CD8-positive, alpha-beta memory T cell (primary cell): Measurements from ENCODE around the gene METTL22. TPM values are rescaled to one million over a fixed set of nuclear protein-coding genes. Genes with fewer than 3 reads are reported as not detected.

Experiments
- CTCF ChIA-PET: fragments of 350-600 bp; sonication (Branson Sonifier 250); formaldehyde crosslinking; loops from one replicate; lab custom pipeline; 2021; ENCODE audit warnings: antibody characterized with exemption; lab: Charles Lee
- POLR2A ChIA-PET: fragments of 350-600 bp; sonication (Branson Sonifier 250); formaldehyde crosslinking; loops from one replicate; lab custom pipeline; 2021; ENCODE audit warnings: antibody characterized with exemption; lab: Charles Lee
- DNase-seq, 5 donors: peaks; one replicate each; pipeline versions ENCODE4 v3.0.0 to v3.0.0-alpha.2; 2020 to 2022; ENCODE audit warnings: mixed read lengths in 1 of 5
- H3K27ac ChIP-seq: one replicate; pipeline ENCODE4 v1.7.0; 2013; ENCODE audit warnings: low read depth, mild to moderate bottlenecking, low read length, moderate library complexity
- H3K27me3 ChIP-seq: 2 replicates; pipeline ENCODE4 v1.7.0; 2013; ENCODE audit warnings: low read length, mild to moderate bottlenecking; ENCODE audit not compliant: insufficient read depth, poor library complexity, severe bottlenecking
- H3K36me3 ChIP-seq: 2 replicates; pipeline ENCODE4 v1.7.0; 2013; ENCODE audit warnings: mild to moderate bottlenecking, low read length, moderate library complexity; ENCODE audit not compliant: insufficient read depth
- H3K4me1 ChIP-seq: 2 replicates; pipeline ENCODE4 v1.7.0; 2013; ENCODE audit warnings: mild to moderate bottlenecking, low read length, moderate library complexity; ENCODE audit not compliant: insufficient read depth
- H3K4me3 ChIP-seq: 2 replicates; pipeline ENCODE4 v1.7.0; 2013; ENCODE audit warnings: mild to moderate bottlenecking, low read length
- H3K9me3 ChIP-seq: 2 replicates; pipeline ENCODE4 v1.7.0; 2013; ENCODE audit warnings: mild to moderate bottlenecking, low read length
- H3K27ac Mint-ChIP-seq, 8 donors: one replicate each; pipeline ENCODE4 v1.8.0; 2020 to 2021; ENCODE audit warnings: mixed read lengths in 8 of 8, mild to moderate bottlenecking in 6 of 8, inconsistent platforms in 3 of 8, moderate library complexity in 3 of 8
- H3K27me3 Mint-ChIP-seq, 2 donors: one replicate each; pipeline ENCODE4 v1.8.0; 2020 to 2021; ENCODE audit warnings: mixed read lengths in 2 of 2, mild to moderate bottlenecking in 1 of 2, moderate library complexity in 1 of 2
- H3K36me3 Mint-ChIP-seq, 3 donors: one replicate each; pipeline ENCODE4 v1.8.0; 2020 to 2021; ENCODE audit warnings: mixed read lengths in 3 of 3, inconsistent platforms in 1 of 3, mild to moderate bottlenecking in 1 of 3
- H3K4me1 Mint-ChIP-seq, 3 donors: one replicate each; pipeline ENCODE4 v1.8.0; 2020 to 2021; ENCODE audit warnings: mixed read lengths in 3 of 3, inconsistent platforms in 1 of 3, mild to moderate bottlenecking in 1 of 3
- H3K4me3 Mint-ChIP-seq, 7 donors: one replicate each; pipeline ENCODE4 v1.8.0; 2020 to 2021; ENCODE audit warnings: mixed read lengths in 7 of 7, mild to moderate bottlenecking in 6 of 7, moderate library complexity in 4 of 7, inconsistent platforms in 2 of 7
- H3K9me3 Mint-ChIP-seq, 5 donors: one replicate each; pipeline ENCODE4 v1.8.0; 2020 to 2022; ENCODE audit warnings: mixed read lengths in 5 of 5, mild to moderate bottlenecking in 3 of 5, moderate library complexity in 2 of 5, inconsistent platforms in 1 of 5
- polyA plus RNA-seq: library from polyadenylated mRNA; unstranded; fragments of 300-500 nt; fragmentation: Illumina TruSeq; gene quantifications from one replicate; pipeline ENCODE4 v1.2.3, GENCODE V29; 2021
- total RNA-seq, 2 experiments: library from RNA; stranded (reverse); gene quantifications; one replicate each; pipeline ENCODE4 v1.2.3, GENCODE V29; 2021

METTL22 gene
- total and polyA plus RNA-seq, 3 experiments from 2014 or later = 10.8 to 24.1 (median 21.3) TPM

- peaks cover 15% of the 10 kb centered on the region for H3K4me1 ChIP-seq
- Mint-ChIP-seq H3K27ac (peak overlapping the region; percentile 66 to 98 (median 90)), H3K4me3 (peak overlapping the region; percentile 86 to 95 (median 92)), H3K4me1 (peaks cover 24 to 37% (median 31%) of the 10 kb centered on the region in 3 donors), H3K9me3 (peaks cover 0 to 8% (median 5%) of the 10 kb centered on the region in 5 donors), H3K27me3 (peaks cover 0 to 1% of the 10 kb centered on the region in 2 donors), H3K36me3 (peaks cover 8 to 10% (median 10%) of the 10 kb centered on the region in 3 donors)
- no peaks in the 10 kb centered on the region for H3K27me3 ChIP-seq
- peak; percentile 17 to 66 (median 38) for DNase-seq
- ChIA-PET POLR2A (interaction anchor here (1.2 kb wide), 1 partner anchor 12 kb away, joined by 3 read pairs; no protein-coding TSS in a partner anchor), CTCF (interaction anchor here (1.2 kb wide), 1 partner anchor 15 kb away, joined by 3 read pairs; no protein-coding TSS in a partner anchor)
- H3K4me3 ChIP-seq = peak overlapping the region; percentile 73
- H3K27ac ChIP-seq = no peak overlapping the region
- no peaks in the 10 kb centered on the region for H3K36me3 ChIP-seq
- no peaks in the 10 kb centered on the region for H3K9me3 ChIP-seq
Observed at GRCh38 chr16:8675183-8676159, 54.0 kb downstream of the METTL22 start.

- no peak overlapping the region for H3K4me3 ChIP-seq
- Mint-ChIP-seq H3K27ac (peak overlapping the region in 4 of 8 donors; percentile 71 to 86 (median 78)), H3K36me3 (peaks cover 8 to 10% (median 10%) of the 10 kb centered on the region in 3 donors), H3K27me3 (peaks cover 0 to 1% of the 10 kb centered on the region in 2 donors), H3K4me3 (peak overlapping the region; percentile 86 to 95 (median 92)), H3K9me3 (peaks cover 0 to 8% (median 5%) of the 10 kb centered on the region in 5 donors), H3K4me1 (peaks cover 26 to 40% (median 36%) of the 10 kb centered on the region in 3 donors)
- ChIA-PET POLR2A (no interaction called here), CTCF (interaction anchor here (1.2 kb wide), 1 partner anchor 15 kb away, joined by 3 read pairs; no protein-coding TSS in a partner anchor)
- no peaks in the 10 kb centered on the region for H3K27me3 ChIP-seq
- H3K36me3 ChIP-seq = no peaks in the 10 kb centered on the region
- no peaks in the 10 kb centered on the region for H3K9me3 ChIP-seq
- DNase-seq = no peak
- H3K27ac ChIP-seq = no peak overlapping the region
- peaks cover 15% of the 10 kb centered on the region for H3K4me1 ChIP-seq
Observed at GRCh38 chr16:8676160-8676547, 54.7 kb downstream of the METTL22 start.

- H3K4me1 ChIP-seq = peaks cover 15% of the 10 kb centered on the region
- no peak overlapping the region for H3K4me3 ChIP-seq
- Mint-ChIP-seq H3K27ac (peak overlapping the region in 2 of 8 donors; percentile 9 to 44), H3K27me3 (peaks cover 0 to 1% of the 10 kb centered on the region in 2 donors), H3K4me3 (peak overlapping the region in 2 of 7 donors; percentile 29 to 31), H3K4me1 (peaks cover 26 to 40% (median 36%) of the 10 kb centered on the region in 3 donors), H3K36me3 (peaks cover 8 to 10% (median 10%) of the 10 kb centered on the region in 3 donors), H3K9me3 (peaks cover 0 to 8% (median 5%) of the 10 kb centered on the region in 5 donors)
- H3K9me3 ChIP-seq = no peaks in the 10 kb centered on the region
- ChIA-PET CTCF (no interaction called here), POLR2A (no interaction called here)
- H3K27me3 ChIP-seq = no peaks in the 10 kb centered on the region
- no peaks in the 10 kb centered on the region for H3K36me3 ChIP-seq
- H3K27ac ChIP-seq = no peak overlapping the region
- DNase-seq = no peak
Observed at GRCh38 chr16:8676737-8677375, 55.4 kb downstream of the METTL22 start.

- POLR2A ChIA-PET = no interaction called here
- H3K36me3 Mint-ChIP-seq = peaks cover 10% of the 10 kb centered on the region in 3 donors
- peaks cover 15% of the 10 kb centered on the region for H3K4me1 ChIP-seq
- no peak for DNase-seq
- H3K4me3 ChIP-seq = no peak overlapping the region
- H3K27me3 Mint-ChIP-seq = peaks cover 0 to 1% of the 10 kb centered on the region in 2 donors
- no peaks in the 10 kb centered on the region for H3K9me3 ChIP-seq
- no peak overlapping the region for H3K27ac ChIP-seq
- CTCF ChIA-PET = no interaction called here
- H3K4me1 Mint-ChIP-seq = peaks cover 28 to 40% (median 36%) of the 10 kb centered on the region in 3 donors
- no peak overlapping the region for H3K27ac Mint-ChIP-seq
- no peak overlapping the region for H3K4me3 Mint-ChIP-seq
- peaks cover 0 to 8% (median 5%) of the 10 kb centered on the region in 5 donors for H3K9me3 Mint-ChIP-seq
- H3K36me3 ChIP-seq = no peaks in the 10 kb centered on the region
- no peaks in the 10 kb centered on the region for H3K27me3 ChIP-seq
Observed at GRCh38 chr16:8677481-8677880, 56.0 kb downstream of the METTL22 start.

- no peak overlapping the region for H3K4me3 Mint-ChIP-seq
- H3K27me3 Mint-ChIP-seq = peaks cover 0 to 1% of the 10 kb centered on the region in 2 donors
- Histone ChIP-seq H3K4me3 (no peak overlapping the region), H3K27me3 (no peaks in the 10 kb centered on the region), H3K27ac (no peak overlapping the region), H3K9me3 (no peaks in the 10 kb centered on the region), H3K4me1 (peaks cover 15% of the 10 kb centered on the region), H3K36me3 (no peaks in the 10 kb centered on the region)
- H3K9me3 Mint-ChIP-seq = peaks cover 0 to 8% (median 5%) of the 10 kb centered on the region in 5 donors
- no peak overlapping the region for H3K27ac Mint-ChIP-seq
- peaks cover 10% of the 10 kb centered on the region in 3 donors for H3K36me3 Mint-ChIP-seq
- CTCF ChIA-PET = no interaction called here
- no peak for DNase-seq
- POLR2A ChIA-PET = no interaction called here
- H3K4me1 Mint-ChIP-seq = peaks cover 28 to 39% (median 36%) of the 10 kb centered on the region in 3 donors
Observed at GRCh38 chr16:8678068-8678927, 56.8 kb downstream of the METTL22 start.

GRCh38 chr16:8679151-8679550 is 57.7 kb downstream of the METTL22 start:
- Histone ChIP-seq H3K4me1 (peaks cover 15% of the 10 kb centered on the region), H3K4me3 (no peak overlapping the region), H3K27me3 (no peaks in the 10 kb centered on the region), H3K9me3 (no peaks in the 10 kb centered on the region), H3K27ac (no peak overlapping the region), H3K36me3 (no peaks in the 10 kb centered on the region)
- CTCF ChIA-PET = no interaction called here
- no peak for DNase-seq
- Mint-ChIP-seq H3K27ac (no peak overlapping the region), H3K4me1 (peaks cover 24 to 32% (median 30%) of the 10 kb centered on the region in 3 donors), H3K27me3 (peaks cover 0 to 1% of the 10 kb centered on the region in 2 donors), H3K4me3 (no peak overlapping the region), H3K9me3 (peaks cover 0 to 8% (median 5%) of the 10 kb centered on the region in 5 donors), H3K36me3 (peaks cover 10 to 12% (median 10%) of the 10 kb centered on the region in 3 donors)
- POLR2A ChIA-PET = no interaction called here

GRCh38 chr16:8682551-8683259 is 61.2 kb downstream of the METTL22 start:
- peaks cover 9 to 16% (median 11%) of the 10 kb centered on the region in 3 donors for H3K4me1 Mint-ChIP-seq
- H3K4me3 Mint-ChIP-seq = no peak overlapping the region
- Histone ChIP-seq H3K4me3 (no peak overlapping the region), H3K9me3 (no peaks in the 10 kb centered on the region), H3K36me3 (no peaks in the 10 kb centered on the region), H3K27ac (no peak overlapping the region), H3K4me1 (no peaks in the 10 kb centered on the region), H3K27me3 (no peaks in the 10 kb centered on the region)
- H3K9me3 Mint-ChIP-seq = peaks cover 0 to 8% (median 6%) of the 10 kb centered on the region in 5 donors
- DNase-seq = no peak
- H3K36me3 Mint-ChIP-seq = peaks cover 14 to 17% (median 15%) of the 10 kb centered on the region in 3 donors
- peaks cover 0 to 1% of the 10 kb centered on the region in 2 donors for H3K27me3 Mint-ChIP-seq
- ChIA-PET CTCF (no interaction called here), POLR2A (no interaction called here)
- H3K27ac Mint-ChIP-seq = no peak overlapping the region
